Thyroid gland (tissue), 4 donors: ENCODE measurements around the gene CACNA1G.

Source experiments
- POLR2A ChIP-seq, 2 donors: fragments of 450-650 bp; IDR thresholded peaks; one replicate each; pipeline ENCODE4 v1.6.1; 2017; ENCODE audit warnings: antibody characterized with exemption in 2 of 2, mild to moderate bottlenecking in 2 of 2, moderate library complexity in 1 of 2
- TF ChIP-seq, protein P1 (sequence below), 6 experiments: fragments of 200-600 bp in 3 of 6; fragments of 450-650 bp in 3 of 6; sonication (generic) in 3 of 6; IDR thresholded peaks; one replicate each; pipeline ENCODE4 v1.5.1; 2016 to 2019; ENCODE audit warnings: antibody characterized with exemption in 6 of 6, mild to moderate bottlenecking in 2 of 6, inconsistent platforms in 1 of 6, moderate library complexity in 1 of 6

GRCh38 chr17:50649042-50649908 is 88.8 kb downstream of the CACNA1G start:
- TF ChIP-seq, protein P1, sequence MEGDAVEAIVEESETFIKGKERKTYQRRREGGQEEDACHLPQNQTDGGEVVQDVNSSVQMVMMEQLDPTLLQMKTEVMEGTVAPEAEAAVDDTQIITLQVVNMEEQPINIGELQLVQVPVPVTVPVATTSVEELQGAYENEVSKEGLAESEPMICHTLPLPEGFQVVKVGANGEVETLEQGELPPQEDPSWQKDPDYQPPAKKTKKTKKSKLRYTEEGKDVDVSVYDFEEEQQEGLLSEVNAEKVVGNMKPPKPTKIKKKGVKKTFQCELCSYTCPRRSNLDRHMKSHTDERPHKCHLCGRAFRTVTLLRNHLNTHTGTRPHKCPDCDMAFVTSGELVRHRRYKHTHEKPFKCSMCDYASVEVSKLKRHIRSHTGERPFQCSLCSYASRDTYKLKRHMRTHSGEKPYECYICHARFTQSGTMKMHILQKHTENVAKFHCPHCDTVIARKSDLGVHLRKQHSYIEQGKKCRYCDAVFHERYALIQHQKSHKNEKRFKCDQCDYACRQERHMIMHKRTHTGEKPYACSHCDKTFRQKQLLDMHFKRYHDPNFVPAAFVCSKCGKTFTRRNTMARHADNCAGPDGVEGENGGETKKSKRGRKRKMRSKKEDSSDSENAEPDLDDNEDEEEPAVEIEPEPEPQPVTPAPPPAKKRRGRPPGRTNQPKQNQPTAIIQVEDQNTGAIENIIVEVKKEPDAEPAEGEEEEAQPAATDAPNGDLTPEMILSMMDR (IDR thresholded peaks at IDR 0.05), result no peak
- no peak for TF ChIP-seq POLR2A (IDR thresholded peaks at IDR 0.05)
